CD4-positive, alpha-beta T cell treated with Interleukin-4 for 4 hours (primary cell): ENCODE data around the gene PKHD1.
"Not testable (repeated sequence)": the region's sequence is repeated elsewhere in the genome, so short reads cannot be mapped to it uniquely, and the experiment has no call there.

Experiments
- DNase-seq: peaks from one replicate; pipeline ENCODE4 v3.0.0-alpha.2; 2020

The PKHD1 gene

GRCh38 chr6:51922479-51922878 lies 164.9 kb downstream of the PKHD1 start:
- DNase-seq: not testable (repeated sequence)

- DNase-seq: not testable (repeated sequence)
Observed at GRCh38 chr6:51918347-51918746, 169.1 kb downstream of the PKHD1 start.

DNA sequence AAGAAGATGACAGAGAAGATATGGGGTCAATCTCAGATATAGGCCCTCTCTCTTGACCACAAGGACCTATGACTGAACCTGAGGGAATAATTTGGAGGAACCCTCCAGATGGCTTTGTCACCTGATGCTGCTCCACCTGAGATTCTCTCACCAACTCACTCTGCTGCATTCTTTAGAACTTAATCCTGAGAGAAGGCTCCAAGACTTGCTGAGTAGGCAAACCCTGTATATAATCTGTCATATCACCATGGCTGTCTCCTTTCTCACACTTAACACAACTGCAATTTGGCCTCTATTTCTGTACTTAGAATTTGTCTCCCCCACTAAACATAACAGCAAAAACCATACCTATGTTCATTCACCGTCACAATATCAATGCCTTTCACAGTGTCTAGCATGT lies 172.3 kb downstream of the PKHD1 start:
- DNase-seq: no peak

DNA sequence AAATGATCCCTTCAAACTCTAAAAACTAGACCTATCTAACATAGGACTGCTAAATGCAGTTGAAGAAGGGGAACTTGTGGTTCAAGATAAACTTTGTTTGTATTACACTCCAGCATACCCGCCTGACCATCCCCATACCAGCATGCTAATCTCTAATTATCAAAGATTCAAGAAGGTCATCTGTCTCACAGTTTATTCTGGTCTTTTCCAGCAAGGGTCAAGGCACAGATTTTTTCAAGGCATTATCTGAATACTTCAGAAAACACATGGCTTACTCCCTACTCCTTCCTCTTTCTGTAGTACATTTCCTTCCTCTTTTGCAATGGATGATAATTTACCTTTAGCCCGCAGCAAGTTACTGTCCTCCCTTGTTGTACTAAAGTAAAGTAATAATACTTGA lies 174.1 kb downstream of the PKHD1 start:
- no peak for DNase-seq

DNA sequence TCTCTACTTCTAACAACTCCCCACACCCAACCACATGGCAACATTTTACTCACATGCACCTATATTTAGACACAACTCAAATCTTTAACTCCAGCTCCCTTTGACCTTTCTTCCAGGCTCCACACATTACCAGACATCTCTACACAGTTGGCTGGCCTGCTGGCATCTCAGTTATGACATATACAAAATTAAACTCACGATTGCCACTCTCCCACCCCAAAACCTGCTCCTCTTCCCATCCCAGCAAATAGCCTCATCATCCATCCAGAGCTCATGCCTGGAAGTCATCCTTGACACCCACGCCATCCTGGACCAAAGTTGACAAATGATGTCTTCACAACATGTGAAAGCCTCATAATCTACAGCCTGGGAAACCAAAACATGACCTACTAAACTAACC lies 176.6 kb downstream of the PKHD1 start:
- no peak for DNase-seq

GRCh38 chr6:51908243-51908642 lies 179.2 kb downstream of the PKHD1 start:
- DNase-seq: no peak

- no peak for DNase-seq
Observed at GRCh38 chr6:51901766-51902764, 185.3 kb downstream of the PKHD1 start.

GRCh38 chr6:51893366-51893765 lies 194.0 kb downstream of the PKHD1 start:
- no peak for DNase-seq

DNA sequence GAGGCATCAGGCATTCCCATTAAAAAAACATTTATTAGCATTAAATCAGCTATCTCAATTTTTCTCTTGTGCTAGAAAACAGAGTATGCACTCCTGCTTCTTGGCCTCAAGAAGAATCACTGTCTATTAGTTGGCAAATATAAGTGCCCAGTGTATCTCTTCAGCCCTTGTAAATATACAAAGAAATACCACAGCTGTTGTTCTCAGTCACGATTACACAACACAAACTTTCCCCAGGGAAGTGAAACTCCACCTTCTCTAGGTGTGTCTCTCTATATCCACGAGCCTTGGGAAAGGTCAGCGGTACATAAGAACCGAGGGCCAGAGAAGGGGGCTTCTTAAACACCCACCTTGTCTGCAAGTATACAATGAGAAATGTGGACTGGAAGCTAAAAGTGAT lies 194.7 kb downstream of the PKHD1 start:
- no peak for DNase-seq

DNA sequence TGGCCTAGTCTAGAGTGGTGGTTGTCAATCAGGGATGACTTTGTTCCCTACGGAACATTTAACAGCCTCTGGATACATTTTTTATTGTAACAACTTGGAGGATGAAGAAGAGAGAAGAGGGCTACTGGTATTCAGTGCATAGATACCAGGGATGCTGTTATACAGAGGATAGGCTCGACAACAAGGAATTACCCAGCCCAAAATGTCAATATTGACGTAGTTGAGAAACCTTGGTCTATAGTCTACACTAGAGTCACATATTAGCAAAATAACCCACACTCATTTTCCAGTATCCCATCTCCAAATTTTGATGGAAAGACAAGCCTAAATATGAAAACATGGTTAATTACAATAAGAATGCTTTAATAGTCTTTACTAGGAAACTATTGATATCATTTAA lies 195.1 kb downstream of the PKHD1 start:
- DNase-seq: no peak

- no peak for DNase-seq
Observed at GRCh38 chr6:51891784-51892183, 195.6 kb downstream of the PKHD1 start.

GRCh38 chr6:51887859-51888258 lies 199.6 kb downstream of the PKHD1 start:
- DNase-seq: no peak

DNA sequence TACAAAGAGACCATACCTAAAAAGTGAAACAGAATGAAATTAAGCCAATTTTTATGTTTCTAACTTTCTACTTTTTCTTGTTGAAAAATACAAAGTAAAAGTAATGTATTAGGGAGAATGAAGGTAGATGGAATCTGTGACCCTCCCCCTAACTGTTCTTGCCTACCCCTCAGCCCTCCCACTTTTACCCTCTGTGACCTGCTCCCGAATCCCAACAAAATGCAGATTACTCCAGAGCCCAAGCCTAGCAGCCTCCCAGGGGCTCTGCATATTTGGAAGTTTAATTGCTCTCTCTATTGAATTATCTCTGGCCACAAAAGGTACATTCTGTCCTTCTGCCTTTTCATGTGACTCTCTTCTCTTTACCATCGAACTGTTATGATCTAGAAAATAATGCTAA lies 201.5 kb downstream of the PKHD1 start:
- DNase-seq: no peak

DNA sequence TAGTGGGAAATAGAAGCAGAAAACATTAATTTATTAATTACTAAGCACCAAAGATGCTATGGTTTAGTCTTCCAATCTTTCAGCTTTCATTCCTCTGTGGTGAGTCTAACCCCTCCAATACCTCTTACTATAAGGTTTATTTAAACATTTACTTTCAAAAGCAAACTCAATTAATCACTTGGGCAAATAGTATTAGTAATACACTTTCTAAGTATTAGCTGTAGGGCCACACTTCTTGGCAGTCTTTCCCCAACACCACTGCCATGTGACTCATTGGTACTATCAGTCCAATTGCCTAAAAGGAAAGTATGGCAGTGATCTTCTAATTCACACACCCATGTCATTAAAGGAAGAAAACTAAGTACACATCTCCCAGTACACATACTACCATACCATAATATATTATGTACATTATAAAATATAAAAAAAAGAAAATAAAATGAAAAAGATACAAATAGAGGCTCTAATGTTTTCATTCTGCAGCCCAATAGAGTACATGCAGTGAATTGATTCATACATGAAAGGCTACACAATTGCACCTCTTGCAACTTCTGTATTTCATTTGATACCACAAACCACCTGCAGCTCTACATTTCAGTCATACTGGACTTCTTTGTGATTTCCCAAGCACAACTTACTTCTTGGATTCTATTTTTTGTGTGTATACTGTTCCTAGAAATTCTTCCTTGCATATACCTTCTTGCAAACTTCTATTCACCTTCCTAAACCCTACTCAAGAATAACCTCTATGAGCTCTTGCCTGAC lies 218.6 kb downstream of the PKHD1 start:
- DNase-seq: no peak

DNA sequence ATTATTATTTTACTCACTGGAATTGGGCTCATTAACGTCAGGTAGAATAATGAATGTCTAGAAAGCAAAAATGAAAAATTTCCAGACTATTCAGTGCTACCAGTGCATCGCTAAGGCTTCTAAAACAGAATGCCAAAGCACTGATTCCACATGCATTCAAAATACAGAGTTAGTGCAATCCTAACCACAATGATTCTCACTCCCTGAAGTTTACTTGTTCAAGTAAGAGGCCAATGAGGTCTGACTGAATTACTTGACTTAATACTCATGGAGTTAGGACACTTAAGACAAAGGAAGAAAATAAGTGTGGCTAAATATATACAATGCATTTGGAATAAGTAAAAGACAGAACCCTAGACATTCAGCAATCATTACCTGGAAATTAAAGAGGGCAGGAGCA lies 220.5 kb downstream of the PKHD1 start:
- no peak for DNase-seq

GRCh38 chr6:51865996-51866395 lies 221.4 kb downstream of the PKHD1 start:
- DNase-seq: no peak

DNA sequence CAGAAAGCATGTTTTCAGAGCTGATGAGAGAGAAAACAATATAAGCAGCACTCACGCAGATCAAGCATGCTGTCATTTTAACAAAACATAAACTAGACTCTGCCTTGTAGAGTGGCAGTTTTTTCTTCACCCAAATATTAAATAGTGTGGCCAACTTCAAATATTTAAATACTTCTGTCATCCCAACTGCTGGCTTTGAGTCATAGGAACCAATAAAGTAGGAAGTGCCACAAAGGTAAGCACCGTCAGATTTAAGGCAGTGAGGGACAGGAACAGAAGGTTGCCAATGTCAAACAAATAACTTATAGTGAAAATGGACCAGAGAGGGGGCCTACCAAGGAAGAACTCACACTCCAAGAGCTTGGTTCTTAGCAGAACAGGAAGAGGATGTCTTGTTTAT lies 222.2 kb downstream of the PKHD1 start:
- no peak for DNase-seq

GRCh38 chr6:51857134-51857533 lies 230.3 kb downstream of the PKHD1 start:
- no peak for DNase-seq

DNA sequence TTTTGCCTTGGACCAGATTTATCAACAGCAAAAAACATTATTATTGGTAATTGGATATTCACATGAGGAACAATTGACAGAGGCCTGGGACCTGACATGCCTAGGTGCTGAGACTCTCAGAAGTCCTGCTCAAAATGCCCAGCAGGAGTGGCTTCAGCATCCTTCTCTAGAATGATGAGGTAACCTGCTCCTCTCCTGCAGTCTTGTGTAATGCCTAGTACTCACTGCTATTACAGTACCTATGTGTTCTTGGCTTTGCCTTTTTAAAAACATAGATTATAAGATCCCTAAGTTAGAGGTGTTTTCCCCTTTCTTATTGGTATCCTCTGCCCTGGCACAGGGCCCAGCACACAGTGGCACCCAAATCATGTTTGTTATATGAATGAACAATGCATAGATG lies 230.9 kb downstream of the PKHD1 start:
- no peak for DNase-seq

DNA sequence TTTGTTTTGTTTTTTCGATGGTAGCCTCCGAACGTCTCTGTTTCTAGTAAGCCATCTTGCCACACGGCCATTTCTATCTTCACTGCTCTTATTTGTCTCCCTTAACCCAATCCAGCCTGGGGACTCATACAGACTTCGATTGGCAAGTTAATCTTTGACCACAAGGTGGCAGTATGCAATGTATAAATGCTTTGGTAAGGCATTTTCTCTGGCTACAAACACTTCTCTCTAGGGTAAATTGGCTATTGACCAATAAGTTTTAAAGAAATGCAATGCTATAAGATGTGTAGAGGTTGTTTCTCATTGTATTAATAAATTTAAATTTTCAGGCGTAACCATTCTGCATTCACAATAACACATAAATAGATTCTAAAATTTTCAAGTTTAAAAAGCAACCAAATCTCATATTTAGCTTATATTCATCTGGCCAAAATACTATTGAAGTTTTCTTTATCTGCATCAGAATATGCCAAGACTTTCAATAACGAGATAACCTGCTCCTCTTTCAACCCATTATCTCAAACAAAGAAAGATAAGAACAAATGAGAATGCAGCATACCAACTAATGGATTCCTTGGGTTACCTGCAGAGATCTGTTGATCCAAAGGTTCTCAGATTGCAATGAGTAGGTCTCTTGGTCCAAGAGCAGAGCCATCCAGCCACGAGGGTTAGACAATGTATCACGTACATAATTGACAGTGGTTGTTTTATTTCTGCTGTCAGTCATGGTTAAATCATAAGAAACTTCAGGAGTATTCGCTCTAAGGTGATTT lies 231.9 kb downstream of the PKHD1 start:
- peak; percentile 42 for DNase-seq

- DNase-seq: no peak
Observed at GRCh38 chr6:51854876-51855275, 232.5 kb downstream of the PKHD1 start.

DNA sequence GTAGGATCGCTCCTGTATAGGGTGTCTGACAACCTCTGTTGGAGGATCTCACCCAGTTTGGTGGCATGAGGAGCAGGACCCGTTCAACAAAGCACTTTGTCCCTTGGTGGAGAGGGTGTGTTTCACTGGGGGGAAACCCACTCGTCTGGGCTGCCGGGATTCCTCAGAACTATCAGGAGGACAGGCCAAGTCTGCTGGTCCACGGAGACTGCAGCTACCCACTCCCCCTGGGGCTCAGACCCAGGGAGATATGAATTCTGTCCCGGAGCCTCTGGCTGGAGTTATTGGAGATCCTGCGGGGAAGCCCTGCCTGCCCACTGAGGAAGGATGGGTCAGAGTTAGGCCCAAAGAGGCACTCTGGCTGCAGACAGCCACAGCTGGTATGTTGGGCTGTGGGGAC lies 233.1 kb downstream of the PKHD1 start:
- no peak for DNase-seq

- not testable (repeated sequence) for DNase-seq
Observed at GRCh38 chr6:51853109-51853508, 234.3 kb downstream of the PKHD1 start.
